OCI-LY7 (cell line): ENCODE results near the gene ABCA3.

Experiments
- CTCF ChIP-seq: fragments of 200-600 bp; sonication (generic); conservative IDR thresholded peaks from 2 replicates; pipeline ENCODE4 v1.5.1; 2014; ENCODE audit warnings: mild to moderate bottlenecking, antibody characterized with exemption, low read length, moderate library complexity, mixed read lengths
- EZH2phosphoT487 ChIP-seq: fragments of 200-600 bp; sonication (generic); IDR thresholded peaks from 2 replicates; pipeline ENCODE4 v1.6.1; 2018; ENCODE audit warnings: low read depth, borderline replicate concordance, mild to moderate bottlenecking, mixed run types, antibody characterized with exemption, low read length, moderate library complexity, mixed read lengths

DNA sequence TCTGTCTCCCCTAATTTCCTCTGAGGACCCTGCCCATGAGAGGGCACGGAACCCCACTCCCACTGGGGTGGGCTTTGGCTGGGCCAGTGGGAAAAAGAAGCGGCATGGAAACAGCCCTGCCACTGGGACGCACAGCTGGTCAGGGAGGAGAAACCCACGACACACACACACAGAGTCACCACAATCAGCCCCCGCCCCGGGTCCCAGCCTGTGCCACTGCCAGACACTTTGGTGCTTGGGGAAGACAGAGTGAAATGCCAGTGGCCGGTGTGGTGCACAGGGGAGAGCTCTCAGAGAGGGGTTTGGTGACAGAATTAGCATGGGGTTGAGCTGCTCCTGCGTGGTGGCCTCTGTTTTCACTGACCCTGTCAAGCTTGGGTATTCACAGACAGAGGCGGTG lies 41.9 kb downstream of the ABCA3 start:
- TF ChIP-seq CTCF (no peak), EZH2phosphoT487 (no peak)
